HK-2 (cell line): Measurements from ENCODE around the gene TSFM.

Experiments used
- DNase-seq: peaks from one replicate; pipeline ENCODE4 v3.0.0-alpha.2; 2018; ENCODE audit not compliant: unreplicated experiment

TSFM gene

GRCh38 chr12:57746025-57746424 is 36.6 kb upstream of the TSFM start:
- DNase-seq: no peak

- no peak for DNase-seq
Measured at GRCh38 chr12:57749061-57749460, 33.5 kb upstream of the TSFM start.

GRCh38 chr12:57750561-57751431 is 31.8 kb upstream of the TSFM start:
- DNase-seq: no peak

GRCh38 chr12:57751432-57751787 is 31.2 kb upstream of the TSFM start:
- DNase-seq: no peak

- peak; percentile 99 for DNase-seq
Measured at GRCh38 chr12:57751788-57752667, 30.6 kb upstream of the TSFM start, which contains the start of gene CDK4. Gene CDK4 (minus strand): TSS chr12:57752310. CDS start chr12:57751717, 593 bp downstream.

- no peak for DNase-seq
Measured at GRCh38 chr12:57752668-57753000, 30.0 kb upstream of the TSFM start.

- DNase-seq: no peak
Measured at GRCh38 chr12:57753756-57754337, 28.7 kb upstream of the TSFM start.

GRCh38 chr12:57754411-57755193 is 28.0 kb upstream of the TSFM start, which contains the start of gene MARCHF9:
Gene MARCHF9 (plus strand): TSS chr12:57755103. CDS start chr12:57755529, 426 bp downstream.
- DNase-seq: no peak

- no peak for DNase-seq
Measured at GRCh38 chr12:57755194-57755453, 27.5 kb upstream of the TSFM start.

GRCh38 chr12:57755454-57756372 is 26.9 kb upstream of the TSFM start:
- no peak for DNase-seq

- no peak for DNase-seq
Measured at GRCh38 chr12:57756406-57757341, 25.9 kb upstream of the TSFM start.

- DNase-seq: no peak
Measured at GRCh38 chr12:57757771-57758170, 24.8 kb upstream of the TSFM start.

- no peak for DNase-seq
Measured at GRCh38 chr12:57758552-57759359, 23.8 kb upstream of the TSFM start.

- no peak for DNase-seq
Measured at GRCh38 chr12:57759360-57759980, 23.1 kb upstream of the TSFM start.

- DNase-seq: no peak
Measured at GRCh38 chr12:57760347-57760982, 22.1 kb upstream of the TSFM start.

- no peak for DNase-seq
Measured at GRCh38 chr12:57761391-57761998, 21.1 kb upstream of the TSFM start.

- no peak for DNase-seq
Measured at GRCh38 chr12:57762463-57762862, 20.1 kb upstream of the TSFM start.
